ENCODE data around the gene ENGASE. TPM values are rescaled to one million over a fixed set of nuclear protein-coding genes. Genes with fewer than 3 reads are reported as not detected.

The ENGASE gene
- total and polyA plus RNA-seq, 2 of the 4 experiments (the other 2 are of a cell fraction) = 3.9 to 12.1 TPM

GRCh38 chr17:79089720-79090442 lies 15.3 kb downstream of the ENGASE start:
- POLR2A ChIA-PET (ENCODE audit: unreplicated experiment) = no interaction called here
- Histone ChIP-seq H2AFZ (replicated peaks; ENCODE audit: low read length, poor library complexity) (no peak overlapping the region), H3K79me1 (ENCODE audit: low read depth in 1 of 2, low read length in 2 of 2) (no peaks in the 10 kb centered on the region), H3K56ac (ENCODE audit: extremely low read depth, insufficient read depth, low read length) (no peak overlapping the region), H4K5ac (ENCODE audit: low read depth, low read length) (no peak overlapping the region), H2BK15ac (ENCODE audit: low read depth, low read length) (no peak overlapping the region), H3K23ac (ENCODE audit: low read depth, low read length) (no peak overlapping the region), H4K8ac (ENCODE audit: low read depth in 2 of 2, low read length in 2 of 2) (no peak overlapping the region), H3K36me3 (ENCODE audit: control insufficient read depth, insufficient read depth, low read length) (peaks cover 3% of the 10 kb centered on the region; the same call in 1 of the 2 replicates), H2BK120ac (ENCODE audit: low read depth, low read length) (no peak overlapping the region), H3K4me1 (ENCODE audit: control insufficient read depth, insufficient read depth, low read length) (no peaks in the 10 kb centered on the region), H3K27ac (ENCODE audit: insufficient read depth, low read length) (no peak overlapping the region), H3K14ac (replicated peaks; ENCODE audit: low read depth, low read length) (no peak overlapping the region), H4K91ac (ENCODE audit: insufficient read depth, low read depth, low read length) (no peak overlapping the region), H3K4me2 (ENCODE audit: low read depth, low read length) (no peak overlapping the region), H2BK20ac (ENCODE audit: low read depth, low read length) (no peak overlapping the region), H2AK5ac (ENCODE audit: low read depth, low read length) (no peak overlapping the region), H3K9me1 (ENCODE audit: insufficient read depth, low read length) (no peaks in the 10 kb centered on the region), H3K9me3 (ENCODE audit: control insufficient read depth, insufficient read depth, low read length) (no peaks in the 10 kb centered on the region), H3K9ac (ENCODE audit: low read depth, low read length) (no peak overlapping the region), H2BK5ac (ENCODE audit: low read depth, low read length, poor library complexity, severe bottlenecking) (no peak overlapping the region), H3K18ac (ENCODE audit: low read depth, low read length) (no peak overlapping the region), H2AK9ac (replicated peaks; ENCODE audit: low read depth, low read length, poor library complexity) (no peak overlapping the region), H4K20me1 (ENCODE audit: insufficient read depth, low read length) (peaks cover 5% of the 10 kb centered on the region; the same call in 1 of the 2 replicates), H3K27me3 (ENCODE audit: control insufficient read depth, insufficient read depth, low read length) (peaks cover 9% of the 10 kb centered on the region), H3K4ac (ENCODE audit: low read depth, low read length) (no peak overlapping the region), H3K4me3 (ENCODE audit: insufficient read depth, low read depth, low read length) (no peak overlapping the region)
- 68% methylated on average over 16 of the region's 31 CpGs; no CpG with 5 or more reads in 1 of the 2 experiments for WGBS, 2 experiments (ENCODE audit: extremely low coverage in 2 of 2, insufficient read length in 1 of 2)
- dilution Hi-C loops (cut with HindIII; ENCODE audit: low sequenced_read_pairs, unreplicated experiment) = no loop called here
- no TSS peak for BruUV-seq (replicated peaks)
- in situ Hi-C loops (cut with MboI; ENCODE audit: low sequenced_read_pairs) = loop anchor here (10.0 to 25.0 kb wide), 2 partner anchors 305 to 622 kb away; no protein-coding TSS in a partner anchor
- ATAC-seq (ENCODE audit: low read depth) = no peak
- DNase-seq = no peak
- intact Hi-C loops (cut with micrococcal nuclease) = no loop called here
- CTCF ChIA-PET = interaction anchor here (0.9 to 1.3 kb wide), 2 partner anchors 44 to 303 kb away, joined by 3 read pairs; no protein-coding TSS in a partner anchor
- TF ChIP-seq, protein P1, sequence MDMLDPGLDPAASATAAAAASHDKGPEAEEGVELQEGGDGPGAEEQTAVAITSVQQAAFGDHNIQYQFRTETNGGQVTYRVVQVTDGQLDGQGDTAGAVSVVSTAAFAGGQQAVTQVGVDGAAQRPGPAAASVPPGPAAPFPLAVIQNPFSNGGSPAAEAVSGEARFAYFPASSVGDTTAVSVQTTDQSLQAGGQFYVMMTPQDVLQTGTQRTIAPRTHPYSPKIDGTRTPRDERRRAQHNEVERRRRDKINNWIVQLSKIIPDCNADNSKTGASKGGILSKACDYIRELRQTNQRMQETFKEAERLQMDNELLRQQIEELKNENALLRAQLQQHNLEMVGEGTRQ (IDR thresholded peaks at IDR 0.05; ENCODE audit: low read depth, low read length) = no peak
- no peak for TF ChIP-seq MAZ (IDR thresholded peaks at IDR 0.05; ENCODE audit: borderline replicate concordance, low read depth, low read length)
- TF ChIP-seq FOS (IDR thresholded peaks at IDR 0.05; ENCODE audit: low read depth, low read length) = no peak
- TF ChIP-seq MAFK (IDR thresholded peaks at IDR 0.05; ENCODE audit: low read depth, low read length) = no peak
- TF ChIP-seq RAD21 (IDR thresholded peaks at IDR 0.05; ENCODE audit: low read length) = no peak
- no peak for TF ChIP-seq SMC3 (IDR thresholded peaks at IDR 0.05; ENCODE audit: low read depth, low read length)
- no peak for TF ChIP-seq ELK1 (IDR thresholded peaks at IDR 0.05; ENCODE audit: borderline replicate concordance, low read depth, low read length)
- TF ChIP-seq CEBPB (IDR thresholded peaks at IDR 0.05; ENCODE audit: low read depth, low read length) = no peak
- TF ChIP-seq NFE2L2 (IDR thresholded peaks at IDR 0.05; ENCODE audit: low read depth, low read length) = no peak
- no peak for TF ChIP-seq RFX5 (IDR thresholded peaks at IDR 0.05; ENCODE audit: low read depth, low read length)
- no peak for TF ChIP-seq CTCF (conservative IDR thresholded peaks at IDR 0.05; ENCODE audit: low read depth, low read length)
- TF ChIP-seq CHD1 (IDR thresholded peaks at IDR 0.05; ENCODE audit: low read depth, low read length) = no peak
- TF ChIP-seq RCOR1 (IDR thresholded peaks at IDR 0.05; ENCODE audit: insufficient replicate concordance, low read length) = no peak
- no peak for TF ChIP-seq POLR2A (IDR thresholded peaks at IDR 0.05; ENCODE audit: low read depth, low read length)
- no peak for TF ChIP-seq BHLHE40 (IDR thresholded peaks at IDR 0.05; ENCODE audit: low read depth, low read length)
